Right renal pelvis (tissue), 4 donors: Measurements from ENCODE around the gene MT1F. TPM values are rescaled to one million over a fixed set of nuclear protein-coding genes. Genes with fewer than 3 reads are reported as not detected.

ENCODE experiments used
- DNase-seq, 4 donors: peaks; one replicate each; pipeline ENCODE4 v3.0.0-alpha.2; 2013; ENCODE audit warnings: low read depth in 4 of 4, low spot score in 3 of 4, missing footprints in 1 of 4
- polyA plus RNA-seq, 4 donors: library from polyadenylated mRNA; unstranded; fragments of 120-200 nt; gene quantifications; one replicate each; pipeline ENCODE4 v1.2.1, GENCODE V29; 2013; ENCODE audit not compliant: insufficient read length in 4 of 4

Gene MT1F
- polyA plus RNA-seq, 4 donors = 40.3 to 98.2 (median 60.7) TPM

DNA sequence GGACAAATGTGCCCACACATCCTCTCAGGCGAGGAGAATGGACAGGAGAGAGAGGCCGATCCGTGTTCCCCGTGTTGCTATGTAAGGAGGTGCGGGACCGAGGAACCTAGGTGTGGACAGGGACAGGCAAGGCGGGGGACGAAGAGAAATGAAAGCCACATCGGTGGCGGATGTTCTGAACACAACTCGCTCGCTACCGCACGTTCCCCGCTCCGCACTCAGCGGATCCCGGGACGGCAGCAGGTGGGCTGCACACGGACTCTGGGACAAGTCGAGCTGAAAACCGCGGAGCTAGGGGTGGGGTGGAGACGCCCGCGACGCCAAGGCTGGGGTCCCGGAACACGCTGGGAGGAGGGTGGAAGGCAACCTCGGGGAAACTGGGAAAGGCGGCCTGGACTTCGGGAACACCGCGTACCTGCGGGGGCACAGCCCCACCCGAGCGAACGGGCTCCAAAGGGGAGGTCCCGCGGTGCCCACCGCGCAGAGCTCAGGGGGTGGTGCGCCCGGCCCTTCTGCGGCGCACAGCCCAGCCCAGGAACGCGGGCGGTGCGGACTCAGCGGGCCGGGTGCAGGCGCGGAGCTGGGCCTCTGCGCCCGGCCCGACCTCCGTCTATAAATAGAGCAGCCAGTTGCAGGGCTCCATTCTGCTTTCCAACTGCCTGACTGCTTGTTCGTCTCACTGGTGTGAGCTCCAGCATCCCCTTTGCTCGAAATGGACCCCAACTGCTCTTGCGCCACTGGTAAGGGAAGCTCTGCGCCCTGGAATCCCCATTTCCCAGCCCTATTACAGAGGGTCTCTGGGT is 32.4 kb upstream of the MT1F start, which contains the start of gene MT1E:
Gene MT1E, plus strand, starts transcription at position 642 of the 803 bp plus-strand sequence. Its CDS starts 71 bp downstream, at position 713.
- DNase-seq = no peak

DNA sequence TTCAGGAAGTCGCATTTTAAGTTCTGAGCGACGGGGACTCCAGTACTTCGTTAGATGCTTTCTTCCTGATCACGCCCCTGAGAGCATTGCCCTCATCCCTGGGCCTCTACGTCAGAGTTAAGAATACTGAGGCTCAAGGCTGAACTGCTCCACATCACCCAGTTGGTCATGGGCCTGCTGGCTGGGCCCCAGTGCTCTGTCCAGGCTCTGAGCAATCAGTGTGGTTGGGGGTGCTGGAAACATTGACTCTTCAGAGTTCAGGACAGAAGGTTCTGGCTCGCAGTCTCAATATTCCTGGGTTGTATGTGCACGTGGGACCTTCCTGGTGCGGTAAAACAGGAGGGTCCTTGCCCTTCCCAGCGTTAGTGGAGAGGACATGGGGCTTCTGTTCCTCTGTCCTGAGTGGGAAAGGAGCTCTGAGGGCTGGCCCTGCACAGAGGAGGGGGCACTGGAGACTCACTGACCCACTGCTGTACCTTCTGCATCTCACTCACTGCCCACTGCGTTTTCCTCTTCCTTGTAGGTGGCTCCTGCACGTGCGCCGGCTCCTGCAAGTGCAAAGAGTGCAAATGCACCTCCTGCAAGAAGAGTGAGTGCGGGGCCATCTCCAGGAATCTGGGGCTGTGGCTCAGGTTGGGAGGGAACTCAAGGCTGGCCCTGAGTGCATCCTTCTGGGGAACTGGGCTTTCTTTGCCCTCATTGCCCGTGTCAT is 31.7 kb upstream of the MT1F start:
- no peak for DNase-seq

GRCh38 chr16:56626685-56627084 is 31.1 kb upstream of the MT1F start:
- DNase-seq = no peak

DNA sequence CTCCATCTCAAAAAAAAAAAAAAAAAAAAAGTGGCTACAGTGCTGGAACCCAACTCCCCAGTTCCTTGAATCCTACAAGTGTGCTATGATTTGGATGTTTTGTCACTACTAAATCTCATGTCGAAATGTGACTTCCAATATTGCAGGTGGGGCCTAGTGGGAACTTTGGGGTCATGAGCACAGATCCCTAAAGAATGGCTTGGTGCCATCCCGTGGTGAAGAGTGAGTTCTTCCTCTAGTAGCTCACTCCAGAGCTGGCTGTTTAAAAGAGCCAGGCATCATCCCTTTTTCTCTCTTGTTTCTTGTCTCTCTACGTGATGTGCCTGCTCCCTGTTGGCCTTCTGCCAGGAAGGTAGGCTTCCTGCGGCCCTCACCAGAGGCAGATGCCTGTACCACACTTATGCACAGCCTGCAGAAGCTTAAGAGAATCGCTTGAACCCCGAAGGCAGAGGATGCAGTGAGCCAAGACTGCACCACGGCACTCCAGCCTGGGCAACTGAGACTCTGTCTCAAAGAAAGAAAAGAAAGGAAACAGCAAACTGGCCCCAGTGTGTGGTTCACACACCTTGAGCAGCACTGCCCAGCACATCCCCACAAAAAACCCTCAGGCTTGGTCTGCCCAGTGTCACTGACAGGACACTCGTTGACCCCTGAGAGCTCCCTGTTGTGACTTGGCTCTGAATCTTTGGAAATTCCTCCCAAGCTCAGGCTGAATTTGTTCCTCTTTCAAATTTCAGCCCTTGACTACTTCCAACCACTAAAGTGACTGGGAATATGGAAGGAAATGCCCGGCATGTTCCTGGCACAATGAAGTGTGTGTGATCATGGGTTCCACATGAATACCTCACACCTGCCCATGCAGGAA is 29.0 kb upstream of the MT1F start:
- DNase-seq = no peak

DNA sequence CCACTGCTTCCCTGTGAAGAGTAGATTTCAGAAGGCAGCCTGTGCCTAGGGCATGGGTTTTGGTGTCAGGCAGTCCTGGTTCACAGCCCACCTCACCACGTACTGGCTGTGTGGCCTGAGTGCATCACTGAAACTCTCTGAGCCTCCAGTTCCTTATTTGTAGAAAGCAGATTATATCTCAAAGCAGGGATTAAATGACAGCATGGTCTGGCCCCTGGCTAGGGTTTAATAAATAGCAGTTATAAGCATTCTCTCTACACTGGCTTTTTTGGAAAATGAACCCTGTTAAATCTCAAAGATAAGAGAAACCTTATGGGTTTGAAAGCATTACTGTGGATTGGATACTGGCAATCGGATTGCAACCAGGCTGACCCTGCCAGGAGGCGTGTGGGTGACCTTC is 28.2 kb upstream of the MT1F start:
- no peak for DNase-seq

GRCh38 chr16:56630134-56630533 is 27.6 kb upstream of the MT1F start:
- DNase-seq = no peak

GRCh38 chr16:56631197-56631596 is 26.6 kb upstream of the MT1F start:
- no peak for DNase-seq

DNA sequence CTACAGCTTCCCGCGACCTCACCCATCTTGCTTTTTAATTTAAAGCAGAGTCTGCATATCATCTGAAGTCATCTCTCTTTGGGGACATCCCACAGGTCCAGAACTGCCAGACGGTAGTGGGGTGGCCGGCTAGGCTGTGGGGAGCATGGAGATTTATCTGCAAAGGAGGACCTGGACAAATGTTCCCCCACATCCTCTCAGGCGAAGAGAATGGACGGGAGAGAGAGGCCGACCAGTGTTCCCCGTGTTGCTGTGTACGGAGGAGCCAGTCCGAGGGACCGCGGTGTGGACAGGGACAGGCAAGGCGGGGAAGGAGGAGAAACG is 26.0 kb upstream of the MT1F start:
- no peak for DNase-seq

DNA sequence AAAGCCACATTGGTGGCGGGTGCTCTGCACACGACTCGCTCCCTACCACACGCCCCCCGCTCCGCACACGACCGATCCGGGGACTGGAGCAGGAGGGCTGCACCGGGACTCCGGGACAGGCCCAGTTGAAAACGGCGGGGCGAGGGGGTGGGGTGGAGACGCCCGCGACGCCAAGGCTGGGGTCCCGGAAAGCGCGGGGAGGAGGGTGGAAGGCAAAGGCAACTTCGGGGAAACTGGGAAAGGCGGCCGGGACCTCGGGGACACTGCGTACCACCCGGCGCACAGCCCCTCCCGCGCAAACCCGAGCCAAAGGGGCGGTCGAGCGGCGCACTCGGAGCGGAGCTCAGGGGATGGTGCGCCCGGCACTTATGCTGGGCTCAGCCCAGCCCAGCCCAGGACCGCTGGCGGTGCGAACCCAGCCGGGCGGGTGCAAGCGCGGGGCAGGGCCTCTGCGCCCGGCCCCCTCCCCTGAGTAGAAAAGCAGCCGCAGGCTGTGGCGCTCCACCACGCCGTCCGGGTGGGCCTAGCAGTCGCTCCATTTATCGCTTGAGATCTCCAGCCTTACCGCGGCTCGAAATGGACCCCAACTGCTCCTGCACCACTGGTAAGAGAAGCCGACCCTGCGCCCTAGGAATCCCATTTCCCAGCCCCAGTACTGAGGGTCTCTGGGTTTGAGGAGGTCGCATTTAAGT is 25.5 kb upstream of the MT1F start, which contains the start of gene MT1M:
Gene MT1M, plus strand, starts transcription at position 504 of the 692 bp plus-strand sequence. Its CDS starts 73 bp downstream, at position 577.
- no peak for DNase-seq

- no peak for DNase-seq
Observed at GRCh38 chr16:56632848-56633365, 24.9 kb upstream of the MT1F start.

DNA sequence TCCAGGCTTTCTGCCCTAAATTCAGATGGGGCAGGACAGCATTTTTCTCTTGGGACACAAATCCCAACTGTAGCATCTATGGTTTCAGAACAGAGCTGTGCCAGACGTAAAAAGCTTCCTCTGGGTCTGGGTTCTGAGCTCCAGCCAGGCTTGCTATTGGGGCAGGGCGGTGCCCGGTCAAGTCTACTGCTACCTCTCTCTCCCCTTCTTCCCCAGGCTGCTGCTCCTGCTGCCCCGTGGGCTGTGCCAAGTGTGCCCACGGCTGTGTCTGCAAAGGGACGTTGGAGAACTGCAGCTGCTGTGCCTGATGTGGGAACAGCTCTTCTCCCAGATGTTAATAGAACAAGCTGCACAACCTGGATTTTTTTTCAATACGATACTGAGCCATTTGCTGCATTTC is 24.2 kb upstream of the MT1F start:
- DNase-seq = no peak

- DNase-seq = no peak
Observed at GRCh38 chr16:56634715-56635440, 22.9 kb upstream of the MT1F start.

- no peak for DNase-seq
Observed at GRCh38 chr16:56635441-56635967, 22.3 kb upstream of the MT1F start.

DNA sequence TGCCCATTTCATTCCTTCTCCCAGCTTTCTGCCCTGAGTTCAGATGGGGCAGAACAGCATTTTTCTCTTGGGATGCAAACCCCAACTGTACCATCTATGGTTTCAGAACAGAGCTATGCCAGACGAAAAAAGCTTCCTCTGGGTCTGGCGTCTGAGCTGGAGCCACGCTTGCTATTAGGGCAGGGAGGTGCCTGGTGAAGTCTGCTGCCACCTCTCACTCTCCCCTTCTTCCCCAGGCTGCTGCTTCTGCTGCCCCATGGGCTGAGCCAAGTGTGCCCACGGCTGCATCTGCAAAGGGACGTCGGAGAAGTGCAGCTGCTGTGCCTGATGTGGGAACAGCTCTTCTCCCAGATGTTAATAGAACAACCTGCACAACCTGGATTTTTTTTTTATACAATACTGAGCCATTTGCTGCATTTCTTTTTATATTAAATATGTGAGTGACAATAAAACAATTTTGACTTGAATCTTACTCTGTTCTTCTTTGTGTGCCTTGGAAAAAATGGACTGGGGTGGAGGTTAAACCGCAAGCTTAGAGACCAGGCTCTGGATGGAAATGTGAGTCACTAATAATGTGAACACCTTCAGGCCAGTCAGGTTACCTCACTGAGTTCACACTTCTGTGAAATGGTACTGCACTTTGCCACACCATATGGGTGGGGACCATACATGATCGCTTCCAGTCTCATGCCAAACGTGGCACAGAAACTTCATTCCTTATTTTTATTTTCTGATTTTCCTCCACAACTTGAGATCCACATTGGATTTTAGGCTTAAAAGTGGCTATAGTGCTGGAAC is 20.9 kb upstream of the MT1F start:
- DNase-seq = no peak

- no peak for DNase-seq
Observed at GRCh38 chr16:56637814-56638750, 19.7 kb upstream of the MT1F start, which contains the start of gene MT1A. Gene MT1A (plus strand): TSS chr16:56638666. CDS start chr16:56638739, 73 bp downstream.

DNA sequence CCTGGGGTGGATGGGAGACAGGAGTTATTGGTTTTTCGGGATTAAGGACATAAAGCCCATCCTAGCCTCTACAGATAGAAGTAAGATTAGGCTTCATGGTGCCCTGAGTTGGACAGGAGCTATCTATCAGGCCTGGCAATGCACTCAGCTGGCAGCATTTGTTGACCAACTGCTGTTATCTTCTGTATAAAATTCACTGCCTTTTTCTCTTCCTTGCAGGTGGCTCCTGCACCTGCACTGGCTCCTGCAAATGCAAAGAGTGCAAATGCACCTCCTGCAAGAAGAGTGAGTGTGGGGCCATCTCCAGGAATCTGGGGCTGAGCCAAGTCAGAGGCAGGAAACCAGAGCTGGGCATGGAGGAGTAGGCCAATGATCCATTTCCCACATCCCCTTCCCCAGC is 18.7 kb upstream of the MT1F start:
- no peak for DNase-seq

- no peak for DNase-seq
Observed at GRCh38 chr16:56640076-56640475, 17.7 kb upstream of the MT1F start.
